ENCODE measurements around the gene AJAP1.

AJAP1 gene

DNA sequence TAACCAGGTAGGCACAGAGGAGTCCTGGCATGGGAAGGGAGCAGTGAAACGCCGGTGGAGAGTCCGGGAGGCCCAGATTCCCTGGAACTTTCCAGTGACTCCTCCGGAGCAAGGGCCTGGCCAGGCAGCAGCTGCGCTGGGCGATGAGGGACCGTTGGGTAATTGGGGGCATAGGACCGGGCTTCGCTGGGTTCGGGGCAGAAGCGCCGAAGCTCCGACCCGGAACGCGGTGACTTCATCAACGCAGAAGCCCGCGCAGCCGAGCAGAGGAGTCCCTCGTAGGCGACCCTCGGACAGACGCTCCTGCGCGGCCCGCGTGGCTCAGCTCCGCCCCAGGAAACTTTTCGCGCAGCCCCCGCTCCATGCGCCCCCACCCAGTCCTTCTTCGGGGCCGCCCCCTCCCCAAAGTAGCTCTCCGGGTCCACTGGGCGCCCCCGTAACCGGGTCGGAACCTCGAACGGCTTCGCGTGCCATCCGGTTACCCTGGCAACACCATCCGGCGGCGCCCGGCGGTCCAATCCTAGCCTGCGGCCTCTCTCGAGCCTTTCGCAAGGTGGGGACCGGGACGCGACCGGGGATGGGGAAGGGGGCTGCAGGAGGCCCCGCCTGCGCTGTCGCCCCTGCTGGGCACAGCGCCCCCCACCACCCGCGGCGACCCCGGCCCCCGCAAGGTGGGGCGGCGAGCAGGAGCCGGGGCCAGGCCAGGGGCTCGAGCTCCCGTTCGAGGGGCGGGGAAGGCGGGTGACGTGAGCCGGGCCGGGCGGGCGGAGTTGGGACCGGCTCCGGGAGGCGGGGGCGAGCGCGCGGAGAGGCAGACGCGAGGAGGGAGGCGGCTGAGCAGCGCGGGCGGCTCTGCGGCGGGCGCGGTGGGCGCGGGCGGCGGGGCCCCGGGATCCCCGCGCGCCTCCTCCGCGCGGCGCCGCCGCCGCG, at the start of gene AJAP1:
AJAP1 (plus strand) TSS at position 814 of the 930 bp plus-strand sequence. CDS start 817 bp downstream, outside the sequence.
- no peak within 1 kb of the TSS for H3K27ac ChIP-seq
- TF ChIP-seq CTCF (IDR thresholded peaks at IDR 0.05) (no peak), ZFX (IDR thresholded peaks at IDR 0.05; ENCODE audit: borderline replicate concordance) (no peak)

- TF ChIP-seq CTCF (IDR thresholded peaks at IDR 0.05) (no peak), ZFX (IDR thresholded peaks at IDR 0.05; ENCODE audit: borderline replicate concordance) (no peak)
- H3K27ac ChIP-seq: no peak overlapping the region
Observed at GRCh38 chr1:4605158-4605557, 49.3 kb upstream of the AJAP1 start.

- TF ChIP-seq ZFX (IDR thresholded peaks at IDR 0.05; ENCODE audit: borderline replicate concordance) (no peak), CTCF (IDR thresholded peaks at IDR 0.05) (no peak)
- H3K27ac ChIP-seq: no peak overlapping the region
Observed at GRCh38 chr1:4611563-4612341, 42.7 kb upstream of the AJAP1 start.

DNA sequence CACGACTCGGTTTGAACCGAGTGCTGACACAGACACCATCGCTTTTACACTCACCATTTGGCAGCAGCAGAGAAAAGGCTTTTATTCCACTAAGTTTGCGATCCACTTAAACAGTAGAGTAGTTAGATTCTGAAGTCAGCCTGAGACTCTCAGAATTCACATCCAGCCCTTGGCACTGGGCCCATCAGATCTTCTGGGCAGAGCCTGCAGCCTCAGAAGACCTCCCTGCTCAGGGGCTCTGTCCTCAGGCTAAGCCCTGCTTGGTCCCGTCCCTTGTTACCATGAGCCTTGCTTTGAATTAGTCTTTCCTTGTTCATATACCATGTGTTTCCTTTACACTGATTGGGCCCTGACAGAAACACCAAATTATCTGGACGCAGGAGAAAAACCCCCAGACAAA, 41.4 kb upstream of the AJAP1 start:
- no peak for TF ChIP-seq ZFX (IDR thresholded peaks at IDR 0.05; ENCODE audit: borderline replicate concordance)
- TF ChIP-seq CTCF (IDR thresholded peaks at IDR 0.05): no peak

GRCh38 chr1:4613606-4614370, 40.6 kb upstream of the AJAP1 start:
- TF ChIP-seq CTCF (IDR thresholded peaks at IDR 0.05): no peak
- TF ChIP-seq ZFX (IDR thresholded peaks at IDR 0.05; ENCODE audit: borderline replicate concordance): no peak
- no peak overlapping the region for H3K27ac ChIP-seq

More for the DNA sequence above, 41.4 kb upstream of the AJAP1 start:
- H3K27ac ChIP-seq: no peak overlapping the region

- TF ChIP-seq ZFX (IDR thresholded peaks at IDR 0.05; ENCODE audit: borderline replicate concordance) (no peak), CTCF (IDR thresholded peaks at IDR 0.05) (no peak)
- no peak overlapping the region for H3K27ac ChIP-seq
Observed at GRCh38 chr1:4614371-4615137, 39.9 kb upstream of the AJAP1 start.
